ENCODE results near the gene COPS9.

GRCh38 chr2:240146627-240147278 lies 10.6 kb upstream of the COPS9 start:
- TF ChIP-seq CTCF (conservative IDR thresholded peaks at IDR 0.05; ENCODE audit: low read length): no peak
- TF ChIP-seq EZH2phosphoT487 (IDR thresholded peaks at IDR 0.05; ENCODE audit: borderline replicate concordance): no peak
